CD14-positive monocyte (primary cell): ENCODE results near the gene KSR2. TPM values are rescaled to one million over a fixed set of nuclear protein-coding genes. Genes with fewer than 3 reads are reported as not detected.
A peak's percentile ranks its signal among the peaks of the same experiment; 100 is the strongest.

Source experiments
- DNase-seq, 3 donors: peaks; one replicate each; pipeline ENCODE4 v3.0.0-alpha.2; 2011 to 2022
- H2AFZ ChIP-seq: 2 replicates; pipeline ENCODE4 v1.6.0; 2012; ENCODE audit warnings: mild to moderate bottlenecking, low read depth, low read length, inconsistent platforms; ENCODE audit not compliant: insufficient read depth, poor library complexity, severe bottlenecking
- H3K27ac ChIP-seq, 2 donors: 1 replicate in 1 of 2; 2 replicates in 1 of 2; pipeline ENCODE4 v1.5.1; 2012 to 2013; ENCODE audit warnings: low read length in 2 of 2, control low read depth in 1 of 2, inconsistent platforms in 1 of 2, low read depth in 1 of 2, mild to moderate bottlenecking in 1 of 2
- H3K27me3 ChIP-seq, 2 donors: one replicate each; pipeline versions ENCODE4 v1.6.0 to v1.6.1; 2011 to 2013; ENCODE audit warnings: low read length in 2 of 2; ENCODE audit not compliant: control insufficient read depth in 2 of 2, insufficient read depth in 2 of 2
- H3K36me3 ChIP-seq, 2 donors: replicated peaks in 1 of 2; 1 replicate in 1 of 2; 2 replicates in 1 of 2; pipeline versions ENCODE4 v1.5.1 to v1.6.1; 2012 to 2013; ENCODE audit warnings: low read length in 2 of 2, control low read depth in 1 of 2, inconsistent platforms in 1 of 2, mild to moderate bottlenecking in 1 of 2; ENCODE audit not compliant: insufficient read depth in 2 of 2, control insufficient read depth in 1 of 2
- H3K4me1 ChIP-seq, 2 donors: 1 replicate in 1 of 2; 2 replicates in 1 of 2; pipeline versions ENCODE4 v1.5.1 to v1.6.1; 2012 to 2013; ENCODE audit warnings: low read length in 2 of 2, control low read depth in 1 of 2, inconsistent platforms in 1 of 2, mild to moderate bottlenecking in 1 of 2, moderate library complexity in 1 of 2; ENCODE audit not compliant: insufficient read depth in 2 of 2, control insufficient read depth in 1 of 2
- H3K4me2 ChIP-seq: replicated peaks from 2 replicates; pipeline ENCODE3; 2012; ENCODE audit warnings: low read length, moderate library complexity, mild to moderate bottlenecking; ENCODE audit not compliant: poor library complexity, severe bottlenecking; ENCODE audit errors: extremely low read depth
- H3K4me3 ChIP-seq, 3 experiments: fragments of 200-600 bp in 1 of 3; sonication (generic) in 1 of 3; replicated peaks in 1 of 3; 1 replicate in 2 of 3; 2 replicates in 1 of 3; pipeline ENCODE4 v1.5.1; 2011 to 2013; ENCODE audit warnings: low read length in 3 of 3, mild to moderate bottlenecking in 3 of 3, control low read depth in 2 of 3, low read depth in 2 of 3, inconsistent platforms in 1 of 3, moderate library complexity in 1 of 3
- H3K79me2 ChIP-seq: 2 replicates; pipeline ENCODE4 v1.6.0; 2012; ENCODE audit warnings: mild to moderate bottlenecking, control low read depth, inconsistent platforms, low read length, moderate library complexity; ENCODE audit not compliant: insufficient read depth
- H3K9ac ChIP-seq: 2 replicates; pipeline ENCODE4 v1.6.0; 2017; ENCODE audit warnings: low read length, mild to moderate bottlenecking; ENCODE audit not compliant: insufficient read depth, poor library complexity, severe bottlenecking
- H3K9me3 ChIP-seq, 2 donors: replicated peaks in 1 of 2; 1 replicate in 1 of 2; 2 replicates in 1 of 2; pipeline versions ENCODE4 v1.5.1 to v1.6.1; 2012 to 2013; ENCODE audit warnings: low read length in 2 of 2, control low read depth in 1 of 2; ENCODE audit not compliant: control insufficient read depth in 1 of 2, insufficient read depth in 1 of 2
- H4K20me1 ChIP-seq: 2 replicates; pipeline ENCODE4 v1.6.0; 2012; ENCODE audit warnings: mild to moderate bottlenecking, low read length, control low read depth, moderate library complexity; ENCODE audit not compliant: insufficient read depth
- H3K27ac Mint-ChIP-seq, 7 donors: one replicate each; pipeline ENCODE4 v1.8.0; 2020; ENCODE audit warnings: mild to moderate bottlenecking in 7 of 7, mixed read lengths in 7 of 7, moderate library complexity in 6 of 7, inconsistent platforms in 2 of 7
- H3K27me3 Mint-ChIP-seq, 3 donors: one replicate each; pipeline ENCODE4 v1.8.0; 2021 to 2022; ENCODE audit warnings: low read depth in 3 of 3, mild to moderate bottlenecking in 3 of 3, mixed read lengths in 3 of 3, moderate library complexity in 3 of 3, inconsistent platforms in 1 of 3
- H3K36me3 Mint-ChIP-seq, 2 donors: one replicate each; pipeline ENCODE4 v1.8.0; 2020; ENCODE audit warnings: mixed read lengths in 2 of 2, inconsistent platforms in 1 of 2, mild to moderate bottlenecking in 1 of 2
- H3K4me1 Mint-ChIP-seq: one replicate; pipeline ENCODE4 v1.8.0; 2020; ENCODE audit warnings: mild to moderate bottlenecking, mixed read lengths
- H3K4me3 Mint-ChIP-seq, 2 donors: one replicate each; pipeline ENCODE4 v1.8.0; 2020; ENCODE audit warnings: mild to moderate bottlenecking in 2 of 2, mixed read lengths in 2 of 2, moderate library complexity in 1 of 2
- H3K9me3 Mint-ChIP-seq, 7 donors: one replicate each; pipeline ENCODE4 v1.8.0; 2020 to 2022; ENCODE audit warnings: mixed read lengths in 7 of 7, mild to moderate bottlenecking in 6 of 7, moderate library complexity in 6 of 7, inconsistent platforms in 2 of 7
- WGBS: methylation state at CpG from one replicate; pipeline ENCODE4 v1.1.5; 2013; ENCODE audit warnings: missing lambda C conversion rate; ENCODE audit not compliant: insufficient coverage; 5-methylcytosine and 5-hydroxymethylcytosine counted together
- intact Hi-C, 2 donors: fragments of 100-400 bp; cut with micrococcal nuclease; formaldehyde crosslinking; loops; one replicate each; pipeline versions ENCODE4 v1.15.0 to v1.15.1; 2023
- polyA plus RNA-seq, 3 donors: library from polyadenylated mRNA; depleted of rRNA in 1 of 3; unstranded in 2 of 3; stranded (reverse) in 1 of 3; fragments of 300-500 nt in 2 of 3; fragments of >200 nt in 1 of 3; fragmentation: Illumina TruSeq in 2 of 3; gene quantifications; 1 replicate in 2 of 3; 2 replicates in 1 of 3; pipeline ENCODE4 v1.2.3, GENCODE V29; 2012 to 2021
- TF ChIP-seq, protein P1 (sequence below): fragments of 200-600 bp; IDR thresholded peaks from one replicate; pipeline ENCODE4 v1.8.0; 2022; ENCODE audit warnings: antibody characterized with exemption, mild to moderate bottlenecking

KSR2 gene
- polyA plus RNA-seq, 3 donors, result not detected

DNA sequence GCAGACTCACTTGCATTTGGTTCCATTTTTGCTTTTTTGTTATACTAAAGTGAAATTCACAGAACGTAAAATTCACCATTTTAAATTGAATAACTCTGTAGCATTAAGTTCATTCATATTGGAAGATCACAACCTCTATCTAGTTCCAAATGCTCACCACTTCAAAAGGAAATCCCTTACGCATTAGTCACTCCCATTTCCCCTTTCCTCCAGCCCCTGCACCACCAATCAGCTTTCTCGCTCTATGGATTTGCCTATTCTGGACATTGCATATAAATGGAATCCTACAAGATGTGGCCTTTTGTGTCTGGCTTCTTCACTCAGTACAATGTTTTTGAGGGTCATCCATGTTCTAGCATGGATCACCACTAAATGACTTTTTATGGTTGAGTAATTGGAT is 294.5 kb downstream of the KSR2 start:
- Mint-ChIP-seq H3K27me3 (peaks cover 0 to 5% (median 2%) of the 10 kb centered on the region in 3 donors), H3K36me3 (no peaks in the 10 kb centered on the region), H3K9me3 (peaks cover 0 to 3% (median 0%) of the 10 kb centered on the region in 7 donors), H3K4me1 (no peaks in the 10 kb centered on the region), H3K4me3 (no peak overlapping the region), H3K27ac (no peak overlapping the region)
- Histone ChIP-seq H3K4me2 (no peak overlapping the region), H3K36me3 (no peaks in the 10 kb centered on the region), H3K4me3 (no peak overlapping the region), H3K27ac (no peak overlapping the region), H4K20me1 (no peaks in the 10 kb centered on the region), H3K4me1 (no peaks in the 10 kb centered on the region), H3K9ac (no peak overlapping the region), H3K27me3 (no peaks in the 10 kb centered on the region), H3K9me3 (no peaks in the 10 kb centered on the region), H2AFZ (no peak overlapping the region), H3K79me2 (no peaks in the 10 kb centered on the region)
- WGBS, result 62% methylated on average over 2 of the region's 3 CpGs
- TF ChIP-seq, protein P1, sequence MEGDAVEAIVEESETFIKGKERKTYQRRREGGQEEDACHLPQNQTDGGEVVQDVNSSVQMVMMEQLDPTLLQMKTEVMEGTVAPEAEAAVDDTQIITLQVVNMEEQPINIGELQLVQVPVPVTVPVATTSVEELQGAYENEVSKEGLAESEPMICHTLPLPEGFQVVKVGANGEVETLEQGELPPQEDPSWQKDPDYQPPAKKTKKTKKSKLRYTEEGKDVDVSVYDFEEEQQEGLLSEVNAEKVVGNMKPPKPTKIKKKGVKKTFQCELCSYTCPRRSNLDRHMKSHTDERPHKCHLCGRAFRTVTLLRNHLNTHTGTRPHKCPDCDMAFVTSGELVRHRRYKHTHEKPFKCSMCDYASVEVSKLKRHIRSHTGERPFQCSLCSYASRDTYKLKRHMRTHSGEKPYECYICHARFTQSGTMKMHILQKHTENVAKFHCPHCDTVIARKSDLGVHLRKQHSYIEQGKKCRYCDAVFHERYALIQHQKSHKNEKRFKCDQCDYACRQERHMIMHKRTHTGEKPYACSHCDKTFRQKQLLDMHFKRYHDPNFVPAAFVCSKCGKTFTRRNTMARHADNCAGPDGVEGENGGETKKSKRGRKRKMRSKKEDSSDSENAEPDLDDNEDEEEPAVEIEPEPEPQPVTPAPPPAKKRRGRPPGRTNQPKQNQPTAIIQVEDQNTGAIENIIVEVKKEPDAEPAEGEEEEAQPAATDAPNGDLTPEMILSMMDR, result no peak
- intact Hi-C loops, result no loop called here
- DNase-seq, result no peak

- no peaks in the 10 kb centered on the region for H3K9me3 ChIP-seq
- WGBS, result 70% methylated on average over 4 of the region's 8 CpGs
- H2AFZ ChIP-seq, result no peak overlapping the region
- no peaks in the 10 kb centered on the region for H3K79me2 ChIP-seq
- H3K4me3 Mint-ChIP-seq, result no peak overlapping the region
- H3K27me3 Mint-ChIP-seq, result peaks cover 6 to 8% (median 7%) of the 10 kb centered on the region in 3 donors
- H3K36me3 ChIP-seq, result no peaks in the 10 kb centered on the region
- H3K4me1 Mint-ChIP-seq, result no peaks in the 10 kb centered on the region
- no peaks in the 10 kb centered on the region for H3K4me1 ChIP-seq
- no peak overlapping the region for H3K9ac ChIP-seq
- intact Hi-C loops, result no loop called here
- no peak overlapping the region for H3K27ac ChIP-seq
- DNase-seq, result no peak
- TF ChIP-seq, protein P1, result peak; percentile 19
- H3K27ac Mint-ChIP-seq, result no peak overlapping the region
- no peak overlapping the region for H3K4me2 ChIP-seq
- no peaks in the 10 kb centered on the region for H3K36me3 Mint-ChIP-seq
- no peaks in the 10 kb centered on the region for H4K20me1 ChIP-seq
- H3K4me3 ChIP-seq, result no peak overlapping the region
- H3K9me3 Mint-ChIP-seq, result no peaks in the 10 kb centered on the region
- no peaks in the 10 kb centered on the region for H3K27me3 ChIP-seq
Measured at GRCh38 chr12:117671734-117672133, 297.1 kb downstream of the KSR2 start.
